GM12878 (cell line): ENCODE data around the gene F7. TPM values are rescaled to one million over a fixed set of nuclear protein-coding genes. Genes with fewer than 3 reads are reported as not detected.

Experiments used
- ATAC-seq: fragments of 200-7000 bp; cut with Tn5 transposase; 3 replicates; pipeline ENCODE4 v1.9.1; 2020; ENCODE audit warnings: mild to moderate bottlenecking, moderate library complexity
- BruUV-seq: library from RNA; stranded (reverse); fragments of 400-500 nt; replicated peaks from 2 replicates; lab custom pipeline; 2021; lab: Mats Ljungman, UMichigan
- CTCF ChIA-PET: fragments of 300-600 bp; sonication (Branson Sonifier 250); formaldehyde crosslinking; extraction: SDS; loops from one replicate; lab custom pipeline; 2021; ENCODE audit warnings: inconsistent platforms; lab: Yijun Ruan, JAX
- POLR2A ChIA-PET: fragments of 350-600 bp; formaldehyde crosslinking; extraction: SDS; loops from one replicate; lab custom pipeline; 2021; ENCODE audit warnings: inconsistent platforms; lab: Charles Lee
- RAD21 ChIA-PET: fragments of 300-600 bp; sonication (Branson Sonifier 250); formaldehyde crosslinking; loops from one replicate; lab custom pipeline; 2023; ENCODE audit warnings: antibody characterized with exemption; ENCODE audit not compliant: unreplicated experiment; lab: Charles Lee
- SMC1A ChIA-PET: fragments of 300-600 bp; sonication (Branson Sonifier 250); formaldehyde crosslinking; loops from one replicate; lab custom pipeline; 2023; ENCODE audit not compliant: unreplicated experiment, uncharacterized antibody; lab: Charles Lee
- DNase-seq: peaks from one replicate; pipeline ENCODE4 v3.0.0-alpha.2; 2011; ENCODE audit warnings: low read depth, low spot score
- FAIRE-seq: peaks from 3 replicates; lab custom pipeline; 2011; peaks lifted over from hg19 to GRCh38; lab: Jason Lieb, UNC
- H2AFZ ChIP-seq: 2 replicates; pipeline ENCODE4 v1.6.0; 2011; ENCODE audit warnings: low read depth, low read length, control low read depth; ENCODE audit not compliant: control insufficient read depth
- H3K27ac ChIP-seq: 2 replicates; pipeline ENCODE4 v1.5.1; 2011; ENCODE audit warnings: control low read depth; ENCODE audit not compliant: control insufficient read depth, insufficient read depth
- H3K27me3 ChIP-seq, 2 experiments: replicated peaks in 1 of 2; 2 replicates each; pipeline versions ENCODE4 v1.6.0 to v1.6.1; 2011; ENCODE audit warnings: low read length in 1 of 2; ENCODE audit not compliant: control insufficient read depth in 2 of 2, insufficient read depth in 2 of 2
- H3K36me3 ChIP-seq, 2 experiments: 2 replicates each; pipeline ENCODE4 v1.5.1; 2011; ENCODE audit warnings: low read length in 1 of 2; ENCODE audit not compliant: control insufficient read depth in 2 of 2, insufficient read depth in 2 of 2
- H3K4me1 ChIP-seq: 2 replicates; pipeline ENCODE4 v1.6.1; 2011; ENCODE audit warnings: mild to moderate bottlenecking, low read length, moderate library complexity, mixed read lengths; ENCODE audit not compliant: control insufficient read depth, insufficient read depth
- H3K4me2 ChIP-seq: 2 replicates; pipeline ENCODE4 v1.6.0; 2011; ENCODE audit warnings: control low read depth; ENCODE audit not compliant: control insufficient read depth, insufficient read depth
- H3K4me3 ChIP-seq: fragments of 200-600 bp; sonication (generic); 2 replicates; pipeline ENCODE4 v1.5.1; 2016
- H3K79me2 ChIP-seq: 2 replicates; pipeline ENCODE4 v1.6.0; 2011; ENCODE audit warnings: low read length; ENCODE audit not compliant: control insufficient read depth, insufficient read depth
- H3K9ac ChIP-seq: 2 replicates; pipeline ENCODE4 v1.8.0; 2011; ENCODE audit warnings: low read length, control low read depth, mixed read lengths; ENCODE audit not compliant: control insufficient read depth, insufficient read depth
- H3K9me3 ChIP-seq: replicated peaks from 3 replicates; pipeline ENCODE4 v1.5.1; 2011; ENCODE audit warnings: mild to moderate bottlenecking, low read length; ENCODE audit not compliant: control insufficient read depth, insufficient read depth
- H4K20me1 ChIP-seq: 2 replicates; pipeline ENCODE4 v1.6.0; 2011; ENCODE audit not compliant: control insufficient read depth, insufficient read depth
- BACH1 ChIP-seq: fragments of 450-650 bp; IDR thresholded peaks from 2 replicates; pipeline ENCODE4 v1.6.1; 2017; ENCODE audit warnings: mild to moderate bottlenecking, borderline replicate concordance
- BHLHE40 ChIP-seq, 2 experiments: fragments of 450-650 bp in 1 of 2; IDR thresholded peaks; 2 replicates each; pipeline ENCODE4 v1.6.1; 2011 to 2017; ENCODE audit warnings: low read depth in 2 of 2, borderline replicate concordance in 1 of 2, improper control_type of control experiment in 1 of 2, low read length in 1 of 2, mild to moderate bottlenecking in 1 of 2
- DPF2 ChIP-seq: fragments of 450-650 bp; IDR thresholded peaks from 2 replicates; pipeline ENCODE4 v1.6.1; 2017; ENCODE audit warnings: mild to moderate bottlenecking
- EGR1 ChIP-seq, 2 experiments: IDR thresholded peaks; 1 replicate in 1 of 2; 2 replicates in 1 of 2; pipeline ENCODE4 v1.6.1; 2011 to 2012; ENCODE audit warnings: low read depth in 2 of 2, low read length in 2 of 2, borderline replicate concordance in 1 of 2, mild to moderate bottlenecking in 1 of 2, moderate library complexity in 1 of 2
- FOS ChIP-seq: IDR thresholded peaks from 3 replicates; pipeline ENCODE4 v1.6.1; 2011; ENCODE audit warnings: borderline replicate concordance; ENCODE audit not compliant: insufficient read length; ENCODE audit errors: extremely low read depth
- NRF1 ChIP-seq: conservative IDR thresholded peaks from 2 replicates; pipeline ENCODE4 v1.6.1; 2011; ENCODE audit warnings: mild to moderate bottlenecking, low read depth, low read length, improper control_type of control experiment
- POU2F2 ChIP-seq: IDR thresholded peaks from 3 replicates; pipeline ENCODE4 v1.6.1; 2011; ENCODE audit warnings: low read depth, mild to moderate bottlenecking, low read length, borderline replicate concordance
- SIX5 ChIP-seq: IDR thresholded peaks from 2 replicates; pipeline ENCODE4 v1.6.1; 2011; ENCODE audit warnings: mild to moderate bottlenecking, low read depth, low read length, moderate library complexity; ENCODE audit not compliant: severe bottlenecking
- SP1 ChIP-seq: IDR thresholded peaks from one replicate; pipeline ENCODE4 v1.6.1; 2011; ENCODE audit warnings: low read depth, low read length
- SREBF2 ChIP-seq: IDR thresholded peaks from 2 replicates; pipeline ENCODE4 v1.6.1; 2012; ENCODE audit warnings: mild to moderate bottlenecking, low read length
- SUPT20H ChIP-seq: IDR thresholded peaks from 2 replicates; pipeline ENCODE4 v1.6.1; 2011; ENCODE audit warnings: low read depth, mild to moderate bottlenecking, low read length, moderate library complexity, borderline replicate concordance; ENCODE audit not compliant: control insufficient read depth
- TCF12 ChIP-seq: IDR thresholded peaks from 2 replicates; pipeline ENCODE4 v1.6.1; 2011; ENCODE audit warnings: low read depth, mild to moderate bottlenecking, low read length
- YBX1 ChIP-seq: fragments of 450-650 bp; IDR thresholded peaks from 2 replicates; pipeline ENCODE4 v1.6.1; 2016; ENCODE audit warnings: antibody characterized with exemption
- ZBTB11 ChIP-seq: fragments of 450-650 bp; formaldehyde crosslinking; IDR thresholded peaks from 2 replicates; pipeline ENCODE4 v1.5.0; 2022; ENCODE audit warnings: mild to moderate bottlenecking, missing genetic modification characterization
- ZNF24 ChIP-seq: fragments of 450-650 bp; IDR thresholded peaks from 2 replicates; pipeline ENCODE4 v1.6.1; 2017; ENCODE audit warnings: antibody characterized with exemption, mild to moderate bottlenecking
- WGBS: methylation state at CpG from one replicate; pipeline ENCODE4 v1.1.6; 2016; ENCODE audit warnings: low lambda C conversion rate; ENCODE audit not compliant: insufficient replicate concordance, insufficient coverage; ENCODE audit errors: missing lambda C conversion rate; 5-methylcytosine and 5-hydroxymethylcytosine counted together
- in situ Hi-C: fragments of 300-500 bp; cut with MboI; formaldehyde crosslinking; loops from 9 replicates; pipeline ENCODE4 v1.14.3; 2018; ENCODE audit warnings: mixed read lengths
- intact Hi-C: fragments of 100-400 bp; cut with micrococcal nuclease; formaldehyde crosslinking; loops from one replicate; pipeline ENCODE4 v1.14.2; 2022; ENCODE audit not compliant: unreplicated experiment
- polyA plus RNA-seq, 11 experiments: library from polyadenylated mRNA; depleted of rRNA in 4 of 11; unstranded in 6 of 11; stranded (reverse) in 5 of 11; fragments of >200 nt; fragmentation: Nextera tagmentation in 4 of 11; fragmentation: Illumina TruSeq in 1 of 11; extraction: Ambion mirVana in 4 of 11; extraction: Trizol in 1 of 11; gene quantifications; 1 replicate in 1 of 11; 2 replicates in 10 of 11; pipeline versions ENCODE4 v1.2.1 to v1.2.3, GENCODE V29; 2011 to 2016; ENCODE audit warnings: inconsistent platforms in 2 of 11, missing spikeins in 2 of 11, low read depth in 1 of 11
- total RNA-seq, 4 experiments: library from RNA; depleted of rRNA in 3 of 4; stranded (reverse); fragments of >200 nt in 3 of 4; fragmentation: Illumina TruSeq in 1 of 4; extraction: Trizol in 1 of 4; gene quantifications; 2 replicates each; pipeline versions ENCODE4 v1.2.1 to v1.2.3, GENCODE V29; 2013 to 2021
- TF ChIP-seq, protein P1 (sequence below): fragments of 450-650 bp; IDR thresholded peaks from 2 replicates; pipeline ENCODE4 v1.6.1; 2016; ENCODE audit warnings: mild to moderate bottlenecking
- TF ChIP-seq, protein P2 (sequence below): IDR thresholded peaks from 2 replicates; pipeline ENCODE4 v1.6.1; 2012; ENCODE audit warnings: low read depth, low read length, improper control_type of control experiment
- TF ChIP-seq, protein P3 (sequence below): fragments of 450-650 bp; formaldehyde crosslinking; IDR thresholded peaks from 2 replicates; pipeline ENCODE4 v1.4.0; 2022; ENCODE audit warnings: mild to moderate bottlenecking, moderate library complexity

The F7 gene
- total and polyA plus RNA-seq, 10 of the 15 experiments (the other 5 are each of a cell fraction or from before 2014, with no cell fraction given), result not detected

DNA sequence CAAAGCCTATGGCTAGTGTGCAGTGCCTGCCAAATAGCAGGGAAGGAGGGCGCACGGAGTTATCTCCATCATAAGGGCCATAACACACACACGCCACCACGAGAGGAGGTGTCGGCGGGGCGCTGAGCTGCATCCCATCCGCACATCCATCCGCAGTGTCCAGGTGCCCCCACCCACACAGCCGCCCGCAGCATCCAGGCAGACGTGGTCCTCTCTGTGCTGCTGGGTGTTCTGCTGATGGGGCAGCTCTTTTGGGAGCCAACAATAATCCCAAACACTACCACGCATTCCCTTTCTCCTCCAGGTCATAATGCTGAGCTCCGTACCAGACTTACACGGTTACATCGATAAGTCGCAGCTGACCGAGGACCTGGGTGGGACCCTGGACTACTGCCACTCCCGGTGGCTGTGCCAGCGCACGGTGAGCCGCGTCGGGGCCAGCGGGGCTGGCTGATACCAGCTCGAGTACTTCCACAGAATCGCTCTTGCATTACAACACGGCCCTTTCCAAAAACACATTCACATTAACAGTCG, 41.5 kb upstream of the F7 start:
- SMC1A ChIA-PET, result no interaction called here
- no TSS peak for BruUV-seq
- H3K9me3 ChIP-seq, result no peaks in the 10 kb centered on the region; the same call in 2 of the 3 replicates
- POLR2A ChIA-PET, result no interaction called here
- CTCF ChIA-PET, result no interaction called here
- H3K36me3 ChIP-seq, result no peaks in the 10 kb centered on the region
- H3K4me3 ChIP-seq, result no peak overlapping the region
- intact Hi-C loops, result no loop called here
- no peak for FAIRE-seq
- DNase-seq, result no peak
- no peak overlapping the region for H2AFZ ChIP-seq
- RAD21 ChIA-PET, result no interaction called here
- H3K27me3 ChIP-seq, result no peaks in the 10 kb centered on the region
- H4K20me1 ChIP-seq, result no peaks in the 10 kb centered on the region
- H3K27ac ChIP-seq, result no peak overlapping the region
- no peaks in the 10 kb centered on the region for H3K79me2 ChIP-seq
- no peak overlapping the region for H3K9ac ChIP-seq
- no peak for ATAC-seq
- WGBS, result 72% methylated on average over 29 of the region's 29 CpGs
- no peak overlapping the region for H3K4me2 ChIP-seq
- H3K4me1 ChIP-seq, result no peaks in the 10 kb centered on the region
- TF ChIP-seq SIX5 (no peak), NRF1 (no peak), EGR1 (IDR thresholded peaks at IDR 0.05; ENCODE audit: borderline replicate concordance in 1 of 2, low read depth in 2 of 2, low read length in 2 of 2) (no peak), POU2F2 (no peak), SP1 (no peak), BACH1 (no peak), FOS (no peak), TCF12 (no peak), SUPT20H (no peak), YBX1 (no peak), DPF2 (no peak), SREBF2 (no peak), ZBTB11 (CRISPR knock-in tag) (no peak), ZNF24 (no peak), BHLHE40 (IDR thresholded peaks at IDR 0.05; ENCODE audit: borderline replicate concordance in 1 of 2, low read depth in 2 of 2, low read length in 1 of 2) (no peak)
- TF ChIP-seq, protein P1, sequence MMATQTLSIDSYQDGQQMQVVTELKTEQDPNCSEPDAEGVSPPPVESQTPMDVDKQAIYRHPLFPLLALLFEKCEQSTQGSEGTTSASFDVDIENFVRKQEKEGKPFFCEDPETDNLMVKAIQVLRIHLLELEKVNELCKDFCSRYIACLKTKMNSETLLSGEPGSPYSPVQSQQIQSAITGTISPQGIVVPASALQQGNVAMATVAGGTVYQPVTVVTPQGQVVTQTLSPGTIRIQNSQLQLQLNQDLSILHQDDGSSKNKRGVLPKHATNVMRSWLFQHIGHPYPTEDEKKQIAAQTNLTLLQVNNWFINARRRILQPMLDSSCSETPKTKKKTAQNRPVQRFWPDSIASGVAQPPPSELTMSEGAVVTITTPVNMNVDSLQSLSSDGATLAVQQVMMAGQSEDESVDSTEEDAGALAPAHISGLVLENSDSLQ, result no peak
- TF ChIP-seq, protein P2, sequence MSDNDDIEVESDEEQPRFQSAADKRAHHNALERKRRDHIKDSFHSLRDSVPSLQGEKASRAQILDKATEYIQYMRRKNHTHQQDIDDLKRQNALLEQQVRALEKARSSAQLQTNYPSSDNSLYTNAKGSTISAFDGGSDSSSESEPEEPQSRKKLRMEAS, result no peak
- TF ChIP-seq, protein P3, sequence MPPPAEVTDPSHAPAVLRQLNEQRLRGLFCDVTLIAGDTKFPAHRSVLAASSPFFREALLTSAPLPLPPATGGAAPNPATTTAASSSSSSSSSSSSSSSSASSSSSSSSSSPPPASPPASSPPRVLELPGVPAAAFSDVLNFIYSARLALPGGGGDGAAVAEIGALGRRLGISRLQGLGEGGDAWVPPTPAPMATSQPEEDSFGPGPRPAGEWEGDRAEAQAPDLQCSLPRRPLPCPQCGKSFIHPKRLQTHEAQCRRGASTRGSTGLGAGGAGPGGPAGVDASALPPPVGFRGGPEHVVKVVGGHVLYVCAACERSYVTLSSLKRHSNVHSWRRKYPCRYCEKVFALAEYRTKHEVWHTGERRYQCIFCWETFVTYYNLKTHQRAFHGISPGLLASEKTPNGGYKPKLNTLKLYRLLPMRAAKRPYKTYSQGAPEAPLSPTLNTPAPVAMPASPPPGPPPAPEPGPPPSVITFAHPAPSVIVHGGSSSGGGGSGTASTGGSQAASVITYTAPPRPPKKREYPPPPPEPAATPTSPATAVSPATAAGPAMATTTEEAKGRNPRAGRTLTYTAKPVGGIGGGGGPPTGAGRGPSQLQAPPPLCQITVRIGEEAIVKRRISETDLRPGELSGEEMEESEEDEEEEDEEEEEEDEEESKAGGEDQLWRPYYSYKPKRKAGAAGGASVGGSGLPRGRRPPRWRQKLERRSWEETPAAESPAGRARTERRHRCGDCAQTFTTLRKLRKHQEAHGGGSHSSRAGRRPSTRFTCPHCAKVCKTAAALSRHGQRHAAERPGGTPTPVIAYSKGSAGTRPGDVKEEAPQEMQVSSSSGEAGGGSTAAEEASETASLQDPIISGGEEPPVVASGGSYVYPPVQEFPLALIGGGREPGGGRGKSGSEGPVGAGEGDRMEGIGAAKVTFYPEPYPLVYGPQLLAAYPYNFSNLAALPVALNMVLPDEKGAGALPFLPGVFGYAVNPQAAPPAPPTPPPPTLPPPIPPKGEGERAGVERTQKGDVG (CRISPR knock-in tag), result no peak
- in situ Hi-C loops, result no loop called here
